MM.1S (cell line): ENCODE measurements around the gene GZMM.

Experiments
- DNase-seq: peaks from one replicate; pipeline ENCODE4 v3.0.0-alpha.2; 2015
- H2AFZ ChIP-seq: fragments of 300-600 bp; sonication (generic); 2 replicates; pipeline ENCODE4 v1.6.0; 2016; ENCODE audit warnings: antibody characterized with exemption, low read length
- H3F3A ChIP-seq: fragments of 300-600 bp; sonication (generic); 2 replicates; pipeline ENCODE4 v1.6.1; 2016; ENCODE audit warnings: mild to moderate bottlenecking, antibody characterized with exemption, low read length, moderate library complexity, mixed read lengths; ENCODE audit not compliant: insufficient read depth
- H3K27ac ChIP-seq: fragments of 300-600 bp; sonication (generic); 2 replicates; pipeline ENCODE4 v1.5.1; 2016; ENCODE audit warnings: mild to moderate bottlenecking, low read length
- H3K27me3 ChIP-seq: fragments of 300-600 bp; sonication (generic); replicated peaks from 2 replicates; pipeline ENCODE4 v1.6.0; 2016; ENCODE audit warnings: low read length; ENCODE audit not compliant: insufficient read depth
- H3K36me3 ChIP-seq: fragments of 300-600 bp; sonication (generic); replicated peaks from 2 replicates; pipeline ENCODE4 v1.6.1; 2016; ENCODE audit warnings: mild to moderate bottlenecking, low read length, mixed read lengths; ENCODE audit not compliant: insufficient read depth
- H3K4me1 ChIP-seq: fragments of 300-600 bp; sonication (generic); 2 replicates; pipeline ENCODE4 v1.6.1; 2016; ENCODE audit warnings: low read length, mixed read lengths
- H3K4me2 ChIP-seq: fragments of 300-600 bp; sonication (generic); 2 replicates; pipeline ENCODE4 v1.6.0; 2016; ENCODE audit warnings: low read depth, low read length
- H3K4me3 ChIP-seq: fragments of 300-600 bp; sonication (generic); 2 replicates; pipeline ENCODE4 v1.5.1; 2016; ENCODE audit warnings: low read length, mixed read lengths
- H3K79me2 ChIP-seq: fragments of 300-600 bp; sonication (generic); 2 replicates; pipeline ENCODE4 v1.6.1; 2016; ENCODE audit warnings: mixed run types, low read length, mixed read lengths
- H3K9ac ChIP-seq: fragments of 300-600 bp; sonication (generic); 2 replicates; pipeline ENCODE4 v1.6.1; 2016; ENCODE audit warnings: low read length, mixed read lengths
- H3K9me2 ChIP-seq: fragments of 300-600 bp; sonication (generic); replicated peaks from 2 replicates; pipeline ENCODE4 v1.6.1; 2016; ENCODE audit warnings: mild to moderate bottlenecking, low read length, mixed read lengths; ENCODE audit not compliant: insufficient read depth
- H3K9me3 ChIP-seq: fragments of 300-600 bp; sonication (generic); replicated peaks from 2 replicates; pipeline ENCODE4 v1.6.1; 2016; ENCODE audit warnings: mild to moderate bottlenecking, low read length, mixed read lengths; ENCODE audit not compliant: insufficient read depth
- H4K20me1 ChIP-seq: fragments of 300-600 bp; sonication (generic); 2 replicates; pipeline ENCODE4 v1.6.1; 2016; ENCODE audit warnings: mild to moderate bottlenecking, low read length, moderate library complexity, mixed read lengths; ENCODE audit not compliant: insufficient read depth
- CTCF ChIP-seq: fragments of 300-600 bp; sonication (generic); IDR thresholded peaks from 2 replicates; pipeline ENCODE4 v1.5.1; 2016; ENCODE audit warnings: antibody characterized with exemption, low read length, mixed read lengths
- EZH2 ChIP-seq: fragments of 300-600 bp; sonication (generic); optimal IDR thresholded peaks from 2 replicates; pipeline ENCODE3; 2017; ENCODE audit warnings: low read depth, mild to moderate bottlenecking, antibody characterized with exemption, low read length, mixed read lengths
- EZH2phosphoT487 ChIP-seq: fragments of 300-600 bp; sonication (generic); IDR thresholded peaks from 2 replicates; pipeline ENCODE4 v1.6.1; 2018; ENCODE audit warnings: antibody characterized with exemption, low read length

Gene GZMM

GRCh38 chr19:571566-571974, 27.7 kb downstream of the GZMM start:
- TF ChIP-seq EZH2: no peak
- no peak for TF ChIP-seq EZH2phosphoT487
- no peak for TF ChIP-seq CTCF
- peaks cover 8% of the 10 kb centered on the region; the same call in 1 of the 2 replicates for H3K4me1 ChIP-seq
- peaks cover 14% of the 10 kb centered on the region for H3F3A ChIP-seq
- no peaks in the 10 kb centered on the region for H3K36me3 ChIP-seq
- peak overlapping the region; percentile 77 for H3K4me3 ChIP-seq
- H3K79me2 ChIP-seq: peaks cover 41% of the 10 kb centered on the region
- DNase-seq: peak; percentile 68
- H3K9me2 ChIP-seq: no peaks in the 10 kb centered on the region
- H4K20me1 ChIP-seq: peaks cover 15% of the 10 kb centered on the region
- H3K9me3 ChIP-seq: no peaks in the 10 kb centered on the region
- H3K27me3 ChIP-seq: no peaks in the 10 kb centered on the region
- H2AFZ ChIP-seq: peak overlapping the region; percentile 88
- peak overlapping the region; percentile 87 for H3K27ac ChIP-seq
- H3K9ac ChIP-seq: peak overlapping the region; percentile 70
- peak overlapping the region; percentile 96 for H3K4me2 ChIP-seq

- Histone ChIP-seq H3F3A (peaks cover 14% of the 10 kb centered on the region), H3K9ac (peak within 1 kb of the TSS; percentile 99), H3K27me3 (no peaks in the 10 kb centered on the region), H3K27ac (peak within 1 kb of the TSS; percentile 87), H3K9me2 (no peaks in the 10 kb centered on the region), H3K4me3 (peak within 1 kb of the TSS; percentile 95), H3K79me2 (peaks cover 48% of the 10 kb centered on the region), H3K36me3 (no peaks in the 10 kb centered on the region; the same call in 1 of the 2 replicates), H3K9me3 (no peaks in the 10 kb centered on the region), H3K4me1 (peaks cover 8% of the 10 kb centered on the region; the same call in 1 of the 2 replicates), H3K4me2 (peak within 1 kb of the TSS; percentile 98), H2AFZ (peak within 1 kb of the TSS; percentile 88), H4K20me1 (peaks cover 18% of the 10 kb centered on the region)
- TF ChIP-seq EZH2: no peak
- no peak for TF ChIP-seq EZH2phosphoT487
- no peak for TF ChIP-seq CTCF
- peak; percentile 100 for DNase-seq
These were observed 28.4 kb downstream of the GZMM start, which contains the start of gene BSG for GRCh38 chr19:572140-572742. Gene BSG, plus strand, starts transcription at chr19:572596. Its CDS starts 39 bp downstream, at chr19:572635.

- Histone ChIP-seq H3F3A (peaks cover 14% of the 10 kb centered on the region), H3K27ac (peak overlapping the region; percentile 37; the same call in 1 of the 2 replicates), H3K9ac (peak overlapping the region; percentile 99), H3K79me2 (peaks cover 55% of the 10 kb centered on the region), H3K4me3 (peak overlapping the region; percentile 95), H4K20me1 (peaks cover 20% of the 10 kb centered on the region), H3K36me3 (no peaks in the 10 kb centered on the region; the same call in 1 of the 2 replicates), H3K9me3 (no peaks in the 10 kb centered on the region), H3K9me2 (no peaks in the 10 kb centered on the region), H3K27me3 (no peaks in the 10 kb centered on the region), H3K4me2 (peak overlapping the region; percentile 98), H3K4me1 (peaks cover 8% of the 10 kb centered on the region; the same call in 1 of the 2 replicates), H2AFZ (peak overlapping the region; percentile 84)
- DNase-seq: peak; percentile 28
- TF ChIP-seq EZH2phosphoT487: no peak
- TF ChIP-seq EZH2: no peak
- TF ChIP-seq CTCF: no peak
These were observed 29.1 kb downstream of the GZMM start for GRCh38 chr19:572743-573518.
